H9 (cell line): ENCODE results near the gene CAPN12. TPM values are rescaled to one million over a fixed set of nuclear protein-coding genes. Genes with fewer than 3 reads are reported as not detected.
"Not testable (repeated sequence)": the region's sequence is repeated elsewhere in the genome, so short reads cannot be mapped to it uniquely, and the experiment has no call there.

Source experiments
- DNase-seq: peaks from one replicate; pipeline ENCODE4 v3.0.0-alpha.2; 2017
- H2AFZ ChIP-seq: one replicate; pipeline ENCODE4 v1.6.1; 2013; ENCODE audit warnings: mild to moderate bottlenecking, low read length, control low read depth, moderate library complexity
- H2AK5ac ChIP-seq: 2 replicates; pipeline ENCODE4 v1.6.1; 2013; ENCODE audit warnings: low read length, control low read depth, mixed read lengths; ENCODE audit not compliant: insufficient read length
- H2BK120ac ChIP-seq: one replicate; pipeline ENCODE4 v1.6.1; 2013; ENCODE audit warnings: low read depth, mild to moderate bottlenecking, low read length, control low read depth, inconsistent platforms; ENCODE audit not compliant: poor library complexity, severe bottlenecking
- H2BK12ac ChIP-seq: 2 replicates; pipeline ENCODE4 v1.6.1; 2013; ENCODE audit warnings: low read length, control low read depth, mixed read lengths, low read depth; ENCODE audit not compliant: insufficient read length
- H2BK15ac ChIP-seq: 2 replicates; pipeline ENCODE4 v1.6.1; 2013; ENCODE audit warnings: low read depth, low read length, control low read depth
- H2BK20ac ChIP-seq: one replicate; pipeline ENCODE4 v1.6.1; 2013; ENCODE audit warnings: low read depth, mild to moderate bottlenecking, low read length, control low read depth, inconsistent platforms; ENCODE audit not compliant: poor library complexity, severe bottlenecking
- H2BK5ac ChIP-seq: 2 replicates; pipeline ENCODE4 v1.6.1; 2013; ENCODE audit warnings: low read length, control low read depth, mixed read lengths; ENCODE audit not compliant: insufficient read length
- H3K14ac ChIP-seq: 2 replicates; pipeline ENCODE4 v1.6.1; 2013; ENCODE audit warnings: low read length, control low read depth; ENCODE audit not compliant: insufficient read depth
- H3K18ac ChIP-seq: 2 replicates; pipeline ENCODE4 v1.6.1; 2013; ENCODE audit warnings: low read depth, mild to moderate bottlenecking, mixed read lengths, low read length, control low read depth; ENCODE audit not compliant: insufficient read length
- H3K23ac ChIP-seq: 2 replicates; pipeline ENCODE4 v1.6.1; 2013; ENCODE audit warnings: low read length, control low read depth, mixed read lengths, low read depth; ENCODE audit not compliant: insufficient read length
- H3K23me2 ChIP-seq: 2 replicates; pipeline ENCODE4 v1.6.1; 2013; ENCODE audit warnings: low read depth, mild to moderate bottlenecking, mixed read lengths, low read length, control low read depth; ENCODE audit not compliant: insufficient read length, poor library complexity, severe bottlenecking
- H3K27ac ChIP-seq: 2 replicates; pipeline ENCODE4 v1.5.1; 2013; ENCODE audit warnings: low read length, control low read depth, mixed read lengths, low read depth; ENCODE audit not compliant: insufficient read length
- H3K27me3 ChIP-seq: 2 replicates; pipeline ENCODE4 v1.6.1; 2013; ENCODE audit warnings: low read length, control low read depth, inconsistent platforms; ENCODE audit not compliant: insufficient read depth
- H3K4ac ChIP-seq: 2 replicates; pipeline ENCODE4 v1.6.1; 2013; ENCODE audit warnings: low read depth, mild to moderate bottlenecking, control low read depth, inconsistent platforms, low read length, moderate library complexity
- H3K4me1 ChIP-seq: 2 replicates; pipeline ENCODE4 v1.6.1; 2013; ENCODE audit warnings: low read length, control low read depth, inconsistent platforms; ENCODE audit not compliant: insufficient read depth
- H3K4me2 ChIP-seq: 2 replicates; pipeline ENCODE4 v1.6.1; 2013; ENCODE audit warnings: low read length, control low read depth, mixed read lengths; ENCODE audit not compliant: insufficient read length, insufficient read depth
- H3K56ac ChIP-seq: 2 replicates; pipeline ENCODE4 v1.6.1; 2013; ENCODE audit warnings: low read depth, mild to moderate bottlenecking, mixed read lengths, low read length, control low read depth; ENCODE audit not compliant: insufficient read length
- H3K79me1 ChIP-seq: 2 replicates; pipeline ENCODE4 v1.6.1; 2013; ENCODE audit warnings: low read depth, mild to moderate bottlenecking, moderate library complexity, low read length, control low read depth, inconsistent platforms; ENCODE audit not compliant: insufficient read depth, poor library complexity, severe bottlenecking
- H3K79me2 ChIP-seq: 2 replicates; pipeline ENCODE4 v1.6.1; 2013; ENCODE audit warnings: low read length, control low read depth, inconsistent platforms; ENCODE audit not compliant: insufficient read depth
- H3K9ac ChIP-seq: 2 replicates; pipeline ENCODE4 v1.6.1; 2013; ENCODE audit warnings: low read length, control low read depth, mixed read lengths; ENCODE audit not compliant: insufficient read length; ENCODE audit errors: extremely low read depth
- H3K9me3 ChIP-seq: one replicate; pipeline ENCODE4 v1.6.1; 2013; ENCODE audit warnings: low read depth, low read length, inconsistent platforms; ENCODE audit not compliant: control insufficient read depth
- H3T11ph ChIP-seq: one replicate; pipeline ENCODE4 v1.6.1; 2013; ENCODE audit warnings: mild to moderate bottlenecking, low read length, control low read depth, inconsistent platforms
- H4K20me1 ChIP-seq: one replicate; pipeline ENCODE4 v1.6.1; 2013; ENCODE audit not compliant: control insufficient read depth, insufficient read length, insufficient read depth
- H4K5ac ChIP-seq: 2 replicates; pipeline ENCODE4 v1.6.1; 2013; ENCODE audit warnings: low read depth, mild to moderate bottlenecking, mixed read lengths, low read length, control low read depth; ENCODE audit not compliant: insufficient read length
- H4K8ac ChIP-seq: replicated peaks from 2 replicates; pipeline ENCODE4 v1.6.1; 2013; ENCODE audit warnings: low read length, control low read depth, mixed read lengths, low read depth; ENCODE audit not compliant: insufficient read length
- H4K91ac ChIP-seq: 2 replicates; pipeline ENCODE4 v1.6.1; 2013; ENCODE audit warnings: low read depth, mild to moderate bottlenecking, moderate library complexity, mixed read lengths, low read length, control low read depth; ENCODE audit not compliant: insufficient read length
- H3K27ac Mint-ChIP-seq, 3 experiments: 2 replicates in 2 of 3; 3 replicates in 1 of 3; pipeline ENCODE4 v1.8.0; 2020 to 2021; ENCODE audit warnings: mixed read lengths in 3 of 3, mild to moderate bottlenecking in 1 of 3, moderate library complexity in 1 of 3
- H3K27me3 Mint-ChIP-seq: 2 replicates; pipeline ENCODE4 v1.8.0; 2021; ENCODE audit warnings: low read depth, mild to moderate bottlenecking, moderate library complexity, mixed read lengths
- H3K36me3 Mint-ChIP-seq, 3 experiments: 2 replicates in 2 of 3; 3 replicates in 1 of 3; pipeline ENCODE4 v1.8.0; 2020 to 2021; ENCODE audit warnings: low read depth in 3 of 3, mixed read lengths in 3 of 3; ENCODE audit not compliant: insufficient read depth in 1 of 3
- H3K4me1 Mint-ChIP-seq, 2 experiments: 2 replicates each; pipeline ENCODE4 v1.8.0; 2020; ENCODE audit warnings: mixed read lengths in 2 of 2
- H3K4me3 Mint-ChIP-seq, 2 experiments: 2 replicates in 1 of 2; 3 replicates in 1 of 2; pipeline ENCODE4 v1.8.0; 2020 to 2021; ENCODE audit warnings: mild to moderate bottlenecking in 2 of 2, mixed read lengths in 2 of 2, moderate library complexity in 1 of 2
- H3K9me3 Mint-ChIP-seq, 2 experiments: 2 replicates in 1 of 2; 3 replicates in 1 of 2; pipeline ENCODE4 v1.8.0; 2020; ENCODE audit warnings: mild to moderate bottlenecking in 2 of 2, mixed read lengths in 2 of 2, moderate library complexity in 1 of 2
- WGBS: extraction: QIAGEN DNeasy Blood & Tissue Kit; methylation state at CpG from one replicate; pipeline ENCODE4 v1.1.7; 2013; ENCODE audit warnings: missing lambda C conversion rate, low lambda C conversion rate, mixed read lengths; ENCODE audit not compliant: insufficient read length; ENCODE audit errors: extremely low coverage; 5-methylcytosine and 5-hydroxymethylcytosine counted together
- total RNA-seq: library from RNA; stranded (reverse); gene quantifications from 2 replicates; pipeline ENCODE4 v1.2.1, GENCODE V29; 2021

The CAPN12 gene
- total RNA-seq, 1 experiment from 2014 or later, result 10.5 TPM

DNA sequence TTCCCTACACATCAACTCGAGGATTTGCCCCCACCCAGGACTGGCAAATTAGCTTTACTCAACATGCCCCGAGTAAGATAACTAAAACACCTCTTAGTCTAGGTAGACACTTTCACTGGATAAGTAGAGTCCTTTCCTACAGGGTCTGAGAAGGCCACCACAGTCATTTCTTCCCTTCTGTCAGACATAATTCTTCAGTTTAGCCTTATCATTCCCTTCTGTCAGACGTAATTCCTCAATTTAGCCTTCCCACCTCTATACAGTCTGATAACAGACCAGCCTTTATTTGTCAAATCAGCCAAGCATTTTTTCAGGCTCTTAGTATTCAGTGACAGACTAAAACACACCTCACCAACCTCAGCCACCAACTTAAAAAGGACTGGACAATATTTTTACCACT, 9.5 kb upstream of the CAPN12 start:
- DNase-seq, H3K4me3 Mint-ChIP-seq, H2BK120ac ChIP-seq, H3K79me1 ChIP-seq, H2BK5ac ChIP-seq, H4K91ac ChIP-seq, H3K14ac ChIP-seq, H3K4ac ChIP-seq, H4K5ac ChIP-seq, H3K23me2 ChIP-seq, H3K4me2 ChIP-seq, H2BK15ac ChIP-seq, H3T11ph ChIP-seq, H3K27ac ChIP-seq, H3K18ac ChIP-seq, H2AFZ ChIP-seq, H3K36me3 Mint-ChIP-seq, H3K9me3 Mint-ChIP-seq, H2BK12ac ChIP-seq, H4K20me1 ChIP-seq, H3K4me1 ChIP-seq, H3K56ac ChIP-seq, H3K9me3 ChIP-seq, H2BK20ac ChIP-seq, H3K4me1 Mint-ChIP-seq, H2AK5ac ChIP-seq, H4K8ac ChIP-seq, H3K79me2 ChIP-seq, H3K23ac ChIP-seq, H3K9ac ChIP-seq, H3K27me3 ChIP-seq, H3K27ac Mint-ChIP-seq: not testable (repeated sequence)
- WGBS, result no CpG with 5 or more reads among the region's 3 CpGs
- H3K27me3 Mint-ChIP-seq, result peaks cover 21% of the 10 kb centered on the region
